GOT3 (cell line): Measurements from ENCODE around the gene SEC61A1.

Source experiments
- DNase-seq: peaks from one replicate; lab custom pipeline; 2025; ENCODE audit warnings: mixed read lengths; lab: John Stamatoyannopoulos, UW

The SEC61A1 gene

GRCh38 chr3:128077665-128078064 lies 25.4 kb downstream of the SEC61A1 start:
- DNase-seq, result no peak

- DNase-seq, result no peak
Observed at GRCh38 chr3:128078322-128078721, 26.1 kb downstream of the SEC61A1 start.

- no peak for DNase-seq
Observed at GRCh38 chr3:128078875-128079274, 26.6 kb downstream of the SEC61A1 start.

GRCh38 chr3:128079823-128080222 lies 27.6 kb downstream of the SEC61A1 start:
- no peak for DNase-seq

GRCh38 chr3:128080323-128081080 lies 28.3 kb downstream of the SEC61A1 start:
- DNase-seq, result no peak

- no peak for DNase-seq
Observed at GRCh38 chr3:128081226-128081625, 29.0 kb downstream of the SEC61A1 start.

- DNase-seq, result no peak
Observed at GRCh38 chr3:128081846-128082245, 29.6 kb downstream of the SEC61A1 start.

GRCh38 chr3:128082546-128082945 lies 30.3 kb downstream of the SEC61A1 start:
- no peak for DNase-seq

- DNase-seq, result no peak
Observed at GRCh38 chr3:128083396-128083795, 31.2 kb downstream of the SEC61A1 start.

- DNase-seq, result no peak
Observed at GRCh38 chr3:128083980-128084674, 31.9 kb downstream of the SEC61A1 start.

- no peak for DNase-seq
Observed at GRCh38 chr3:128084675-128085021, 32.4 kb downstream of the SEC61A1 start.

GRCh38 chr3:128089135-128089534 lies 36.9 kb downstream of the SEC61A1 start:
- no peak for DNase-seq

- no peak for DNase-seq
Observed at GRCh38 chr3:128091586-128091985, 39.3 kb downstream of the SEC61A1 start.

- no peak for DNase-seq
Observed at GRCh38 chr3:128094295-128095151, 42.3 kb downstream of the SEC61A1 start.

- DNase-seq, result no peak
Observed at GRCh38 chr3:128095222-128095703, 43.0 kb downstream of the SEC61A1 start.

- no peak for DNase-seq
Observed at GRCh38 chr3:128098234-128098633, 46.0 kb downstream of the SEC61A1 start.

- no peak for DNase-seq
Observed at GRCh38 chr3:128100161-128100560, 47.9 kb downstream of the SEC61A1 start.

- no peak for DNase-seq
Observed at GRCh38 chr3:128100638-128101037, 48.4 kb downstream of the SEC61A1 start.

- no peak for DNase-seq
Observed at GRCh38 chr3:128103136-128103676, 51.0 kb downstream of the SEC61A1 start.

- no peak for DNase-seq
Observed at GRCh38 chr3:128107834-128108233, 55.6 kb downstream of the SEC61A1 start.

GRCh38 chr3:128111147-128111546 lies 58.9 kb downstream of the SEC61A1 start:
- DNase-seq, result no peak

GRCh38 chr3:128112357-128112968 lies 60.2 kb downstream of the SEC61A1 start:
- no peak for DNase-seq
